ENCODE measurements around the gene THAP6.
A peak's percentile ranks its signal among the peaks of the same experiment; 100 is the strongest.
"Not testable (repeated sequence)": the region's sequence is repeated elsewhere in the genome, so short reads cannot be mapped to it uniquely, and the experiment has no call there.

The THAP6 gene

DNA sequence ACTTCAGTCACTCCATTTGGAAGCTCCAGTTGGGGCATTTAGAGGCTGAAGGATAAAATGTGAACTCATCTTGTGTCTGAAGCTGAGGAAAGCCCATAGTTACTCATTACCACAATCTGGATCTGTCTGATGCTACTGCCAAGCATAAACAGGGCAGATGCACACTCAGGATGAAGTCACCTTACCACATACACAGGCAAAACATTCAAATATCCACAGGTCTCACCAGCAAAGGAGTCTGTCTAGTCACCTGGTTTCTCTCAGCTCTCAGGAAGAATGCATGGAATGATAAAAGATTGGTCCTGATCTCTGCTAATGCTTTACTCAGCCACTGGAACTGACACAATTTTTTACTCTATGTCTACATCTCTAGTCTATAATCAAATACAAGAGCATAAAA is 28.6 kb downstream of the THAP6 start:
- DNase-seq (ENCODE audit: low read depth in 1 of 2, low spot score in 1 of 2): no peak
- in situ Hi-C loops (cut with HindIII; ENCODE audit: low pct_unique_long_range_greater_than_20kb, low sequenced_read_pairs): no loop called here

GRCh38 chr4:75544220-75544619 is 29.9 kb downstream of the THAP6 start:
- DNase-seq (ENCODE audit: low read depth in 1 of 2, low spot score in 1 of 2); in situ Hi-C loops (cut with HindIII; ENCODE audit: low pct_unique_long_range_greater_than_20kb, low sequenced_read_pairs): not testable (repeated sequence)

More for the DNA sequence above, 28.6 kb downstream of the THAP6 start:
- no peak for TF ChIP-seq JUND (IDR thresholded peaks at IDR 0.05; ENCODE audit: low read depth)

DNA sequence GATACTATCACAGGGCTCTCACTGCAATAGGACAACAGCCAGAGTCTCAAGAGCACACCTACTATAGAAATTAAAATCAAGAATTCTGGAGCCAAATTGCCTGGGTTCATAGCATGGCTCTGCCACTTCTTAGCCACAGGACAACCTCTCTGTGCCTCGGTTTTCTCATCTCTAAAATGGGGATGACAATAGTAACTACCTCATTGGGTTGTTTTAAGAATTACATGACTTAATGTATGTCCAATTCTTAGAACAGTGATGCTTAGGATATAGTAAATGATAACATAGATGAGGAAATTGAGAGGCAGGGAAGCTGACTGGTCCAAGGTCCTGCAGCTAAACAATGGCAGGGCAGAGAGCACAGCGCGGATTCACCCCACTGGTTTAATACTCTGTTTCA is 30.6 kb downstream of the THAP6 start:
- TF ChIP-seq JUND (IDR thresholded peaks at IDR 0.05; ENCODE audit: low read depth): no peak
- no peak for DNase-seq (ENCODE audit: low read depth in 1 of 2, low spot score in 1 of 2)
- in situ Hi-C loops (cut with HindIII; ENCODE audit: low pct_unique_long_range_greater_than_20kb, low sequenced_read_pairs): no loop called here

GRCh38 chr4:75545526-75545925 is 31.3 kb downstream of the THAP6 start:
- no peak for TF ChIP-seq JUND (IDR thresholded peaks at IDR 0.05; ENCODE audit: low read depth)
- no peak for DNase-seq (ENCODE audit: low read depth in 1 of 2, low spot score in 1 of 2)
- in situ Hi-C loops (cut with HindIII; ENCODE audit: low pct_unique_long_range_greater_than_20kb, low sequenced_read_pairs): no loop called here

GRCh38 chr4:75547647-75548387 is 33.5 kb downstream of the THAP6 start:
- in situ Hi-C loops (cut with HindIII; ENCODE audit: low pct_unique_long_range_greater_than_20kb, low sequenced_read_pairs): no loop called here
- DNase-seq (ENCODE audit: low read depth in 1 of 2, low spot score in 1 of 2): peak in 1 of 2 experiments; percentile 20
- TF ChIP-seq JUND (IDR thresholded peaks at IDR 0.05; ENCODE audit: low read depth): no peak

DNA sequence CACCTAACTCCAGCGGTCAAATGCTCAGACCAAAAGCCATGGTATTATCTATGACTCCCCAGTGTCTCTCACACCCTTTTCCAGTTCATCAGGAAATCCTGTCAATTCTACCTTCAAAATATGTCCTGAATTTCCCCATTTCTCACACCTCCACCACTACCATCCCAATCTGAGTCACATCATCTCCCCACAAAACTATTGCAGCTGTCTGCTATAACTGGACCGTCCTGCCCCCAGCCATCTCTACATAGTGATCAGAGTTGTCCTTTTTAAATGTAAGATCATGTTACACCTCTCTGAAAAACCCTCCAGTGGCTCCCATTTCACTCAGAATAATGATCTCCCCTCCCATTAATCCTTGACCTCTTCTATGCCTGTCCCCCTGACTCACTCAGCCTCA is 34.7 kb downstream of the THAP6 start:
- DNase-seq (ENCODE audit: low read depth in 1 of 2, low spot score in 1 of 2): no peak
- in situ Hi-C loops (cut with HindIII; ENCODE audit: low pct_unique_long_range_greater_than_20kb, low sequenced_read_pairs): no loop called here
- no peak for TF ChIP-seq JUND (IDR thresholded peaks at IDR 0.05; ENCODE audit: low read depth)

GRCh38 chr4:75552452-75552851 is 38.2 kb downstream of the THAP6 start:
- DNase-seq (ENCODE audit: low read depth in 1 of 2, low spot score in 1 of 2): no peak
- in situ Hi-C loops (cut with HindIII; ENCODE audit: low pct_unique_long_range_greater_than_20kb, low sequenced_read_pairs): no loop called here
- no peak for TF ChIP-seq JUND (IDR thresholded peaks at IDR 0.05; ENCODE audit: low read depth)

DNA sequence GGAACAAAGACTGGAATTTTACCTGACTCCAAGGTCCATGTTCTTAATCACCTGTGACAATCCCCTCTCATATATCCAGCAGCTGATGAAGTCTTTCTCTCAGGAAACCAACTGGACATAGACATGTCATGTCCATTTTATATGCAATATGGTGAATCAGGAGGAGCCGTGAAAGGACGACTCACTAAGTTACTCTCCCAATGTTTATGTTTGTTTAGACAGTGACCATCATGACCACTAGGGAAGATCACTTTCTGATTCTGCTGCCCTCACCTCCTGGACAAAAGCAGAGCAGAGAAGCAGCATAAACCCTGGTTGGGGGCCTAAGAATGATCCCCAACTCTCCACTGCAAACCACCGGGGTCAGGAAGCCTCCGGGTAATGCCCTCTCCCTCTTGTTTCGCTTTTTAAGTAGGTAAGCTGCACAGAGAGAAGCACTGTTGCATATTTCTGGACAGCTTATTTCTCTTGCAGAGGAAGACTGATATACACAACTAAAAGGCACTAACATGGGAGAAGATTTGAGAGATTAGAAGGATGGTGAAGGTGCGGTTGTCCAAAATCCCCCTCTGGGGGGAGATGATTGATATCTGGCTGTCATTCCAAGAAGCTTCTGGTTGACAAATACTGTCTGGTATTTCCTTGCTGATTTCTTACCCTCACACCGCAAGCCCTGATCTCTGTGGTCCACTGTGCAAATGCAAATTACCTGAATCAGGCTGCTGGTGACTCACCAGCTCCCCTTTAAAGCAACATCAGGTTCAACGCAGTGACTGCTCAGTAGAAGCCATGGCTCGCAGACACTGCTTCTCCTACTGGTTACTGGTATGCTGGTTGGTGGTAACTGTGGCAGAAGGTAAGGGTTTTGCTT is 41.3 kb downstream of the THAP6 start, which contains the start of gene ODAPH:
TSS of gene ODAPH (plus strand) at position 773 of the 871 bp plus-strand sequence. CDS start at position 790, 17 bp downstream.
- peak in 1 of 2 experiments; percentile 63 for DNase-seq (ENCODE audit: low read depth in 1 of 2, low spot score in 1 of 2)
- in situ Hi-C loops (cut with HindIII; ENCODE audit: low pct_unique_long_range_greater_than_20kb, low sequenced_read_pairs): no loop called here

DNA sequence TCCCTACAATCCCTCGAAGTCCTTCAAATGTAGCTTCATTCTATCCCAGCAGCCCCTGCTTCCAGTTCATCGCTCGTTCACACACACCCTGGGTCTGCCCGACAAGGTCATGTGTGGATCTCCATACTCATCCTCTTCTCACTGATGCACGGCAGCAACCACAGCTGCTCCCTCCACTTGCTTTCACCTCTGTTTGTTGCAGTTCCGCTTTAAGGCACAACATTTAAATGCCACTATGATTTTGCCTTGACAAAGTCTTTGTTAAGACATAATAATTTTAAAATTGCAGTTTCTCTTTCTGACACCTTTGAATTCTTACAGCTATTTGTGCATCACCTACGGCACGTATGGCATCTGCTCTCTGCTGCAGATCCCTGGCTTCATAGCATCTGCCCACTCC is 43.4 kb downstream of the THAP6 start:
- TF ChIP-seq JUND (IDR thresholded peaks at IDR 0.05; ENCODE audit: low read depth): no peak
- in situ Hi-C loops (cut with HindIII; ENCODE audit: low pct_unique_long_range_greater_than_20kb, low sequenced_read_pairs): no loop called here
- DNase-seq (ENCODE audit: low read depth in 1 of 2, low spot score in 1 of 2): no peak

More for the DNA sequence above, 41.3 kb downstream of the THAP6 start, which contains the start of gene ODAPH:
- TF ChIP-seq JUND (IDR thresholded peaks at IDR 0.05; ENCODE audit: low read depth): no peak

- peak; percentile 61 to 99 for DNase-seq (ENCODE audit: low read depth in 1 of 2, low spot score in 1 of 2)
- in situ Hi-C loops (cut with HindIII; ENCODE audit: low pct_unique_long_range_greater_than_20kb, low sequenced_read_pairs): no loop called here
- no peak for TF ChIP-seq JUND (IDR thresholded peaks at IDR 0.05; ENCODE audit: low read depth)
Measured at GRCh38 chr4:75561789-75562188, 47.5 kb downstream of the THAP6 start.

- TF ChIP-seq JUND (IDR thresholded peaks at IDR 0.05; ENCODE audit: low read depth): no peak
- DNase-seq (ENCODE audit: low read depth in 1 of 2, low spot score in 1 of 2): no peak
- in situ Hi-C loops (cut with HindIII; ENCODE audit: low pct_unique_long_range_greater_than_20kb, low sequenced_read_pairs): no loop called here
Measured at GRCh38 chr4:75564023-75564422, 49.8 kb downstream of the THAP6 start.

GRCh38 chr4:75565481-75565880 is 51.2 kb downstream of the THAP6 start:
- DNase-seq (ENCODE audit: low read depth in 1 of 2, low spot score in 1 of 2): no peak
- TF ChIP-seq JUND (IDR thresholded peaks at IDR 0.05; ENCODE audit: low read depth): no peak
- in situ Hi-C loops (cut with HindIII; ENCODE audit: low pct_unique_long_range_greater_than_20kb, low sequenced_read_pairs): no loop called here

DNA sequence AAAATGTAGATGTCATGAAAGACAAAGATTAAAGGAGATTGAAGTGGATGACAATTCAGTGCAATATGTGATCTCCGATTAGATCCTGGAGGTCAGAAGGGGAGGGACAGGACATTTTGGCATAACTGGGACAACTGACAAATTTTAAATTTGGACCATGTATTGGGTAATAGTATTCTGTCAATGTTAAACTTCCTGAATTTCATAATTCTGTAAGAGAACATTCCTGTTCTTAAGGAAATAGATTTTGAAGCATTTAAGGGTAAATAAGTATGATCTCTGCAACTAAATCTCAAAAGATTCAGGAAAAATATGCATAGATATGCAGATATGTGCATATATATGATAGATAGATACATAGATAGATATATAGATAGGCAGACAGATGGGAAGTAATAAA is 52.6 kb downstream of the THAP6 start:
- no peak for DNase-seq (ENCODE audit: low read depth in 1 of 2, low spot score in 1 of 2)
- in situ Hi-C loops (cut with HindIII; ENCODE audit: low pct_unique_long_range_greater_than_20kb, low sequenced_read_pairs): no loop called here
- TF ChIP-seq JUND (IDR thresholded peaks at IDR 0.05; ENCODE audit: low read depth): no peak
